H1 (cell line): ENCODE results near the gene STK11.

Source experiments
- EP300 ChIP-seq, 2 experiments: IDR thresholded peaks; 1 replicate in 1 of 2; 2 replicates in 1 of 2; pipeline ENCODE4 v1.6.1; 2011 to 2012; ENCODE audit warnings: low read depth in 2 of 2, low read length in 2 of 2, mild to moderate bottlenecking in 2 of 2, borderline replicate concordance in 1 of 2, inconsistent platforms in 1 of 2, moderate library complexity in 1 of 2
- HDAC6 ChIP-seq: IDR thresholded peaks from one replicate; pipeline ENCODE4 v1.7.1; 2012; ENCODE audit warnings: low read depth, mild to moderate bottlenecking, inconsistent platforms, low read length, moderate library complexity
- POLR2A ChIP-seq, 2 experiments: IDR thresholded peaks; 1 replicate in 1 of 2; 2 replicates in 1 of 2; pipeline ENCODE4 v1.6.1; 2011; ENCODE audit warnings: low read depth in 2 of 2, low read length in 2 of 2, mild to moderate bottlenecking in 2 of 2; ENCODE audit errors: control extremely low read depth in 1 of 2
- RAD21 ChIP-seq, 2 experiments: IDR thresholded peaks in 1 of 2; conservative IDR thresholded peaks in 1 of 2; 2 replicates each; pipeline ENCODE4 v1.6.1; 2011; ENCODE audit warnings: low read depth in 2 of 2, low read length in 2 of 2, improper control_type of control experiment in 1 of 2, inconsistent platforms in 1 of 2, mild to moderate bottlenecking in 1 of 2, moderate library complexity in 1 of 2
- SP2 ChIP-seq: IDR thresholded peaks from 2 replicates; pipeline ENCODE4 v1.6.1; 2012; ENCODE audit warnings: mild to moderate bottlenecking, low read length, inconsistent platforms
- TF ChIP-seq, protein P1 (sequence below): IDR thresholded peaks from 2 replicates; pipeline ENCODE4 v1.6.1; 2012; ENCODE audit warnings: inconsistent platforms
- TF ChIP-seq, protein P2 (sequence below): IDR thresholded peaks from 2 replicates; pipeline ENCODE4 v1.6.1; 2011; ENCODE audit warnings: low read depth, mild to moderate bottlenecking, low read length; ENCODE audit not compliant: insufficient read depth

DNA sequence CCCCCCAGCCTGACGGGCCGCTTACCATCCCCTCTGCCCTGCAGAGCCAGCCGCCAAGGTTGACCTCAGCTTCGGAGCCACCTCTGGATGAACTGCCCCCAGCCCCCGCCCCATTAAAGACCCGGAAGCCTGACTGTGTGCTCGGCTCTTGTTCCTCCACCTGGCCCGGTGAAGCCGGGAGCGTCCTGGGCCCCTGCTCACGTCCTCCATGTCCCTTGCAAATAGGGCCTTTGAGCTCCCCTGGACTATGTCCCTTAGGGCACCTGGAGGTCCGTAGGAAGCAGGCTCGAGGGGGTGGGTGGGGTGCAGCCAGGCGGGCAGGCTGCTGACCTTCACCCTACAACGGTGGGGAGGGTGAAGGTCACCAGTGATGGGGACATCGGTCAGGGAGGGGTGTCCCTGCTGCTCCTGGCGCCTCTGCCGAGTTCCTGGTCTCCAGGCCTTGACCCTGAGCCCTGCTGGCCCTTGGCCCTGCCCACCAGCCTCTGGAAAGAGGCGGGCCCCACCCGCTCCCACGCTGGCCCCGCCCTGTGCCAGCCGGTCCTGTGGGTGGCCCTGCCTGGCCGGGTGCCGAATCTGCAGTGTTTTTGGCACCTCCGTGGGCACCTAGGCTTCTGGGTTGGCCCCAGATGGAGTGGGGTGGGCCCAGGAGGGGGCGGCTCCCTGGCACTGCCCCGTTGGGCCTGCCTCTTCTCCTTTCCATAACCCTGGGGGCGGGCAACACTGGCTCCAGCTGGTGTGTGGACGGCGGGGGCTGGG is 39.3 kb downstream of the STK11 start:
- TF ChIP-seq, protein P1, sequence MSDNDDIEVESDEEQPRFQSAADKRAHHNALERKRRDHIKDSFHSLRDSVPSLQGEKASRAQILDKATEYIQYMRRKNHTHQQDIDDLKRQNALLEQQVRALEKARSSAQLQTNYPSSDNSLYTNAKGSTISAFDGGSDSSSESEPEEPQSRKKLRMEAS, result no peak
- TF ChIP-seq POLR2A (IDR thresholded peaks at IDR 0.05; ENCODE audit: control extremely low read depth in 1 of 2, low read depth in 2 of 2, low read length in 2 of 2) (no peak), SP2 (no peak), HDAC6 (no peak), RAD21 (IDR thresholded peaks at IDR 0.05 in 1 of 2, conservative IDR thresholded peaks at IDR 0.05 in 1 of 2; ENCODE audit: low read depth in 2 of 2, low read length in 2 of 2) (no peak), EP300 (IDR thresholded peaks at IDR 0.05; ENCODE audit: borderline replicate concordance in 1 of 2, low read depth in 2 of 2, low read length in 2 of 2) (no peak)
- TF ChIP-seq, protein P2, sequence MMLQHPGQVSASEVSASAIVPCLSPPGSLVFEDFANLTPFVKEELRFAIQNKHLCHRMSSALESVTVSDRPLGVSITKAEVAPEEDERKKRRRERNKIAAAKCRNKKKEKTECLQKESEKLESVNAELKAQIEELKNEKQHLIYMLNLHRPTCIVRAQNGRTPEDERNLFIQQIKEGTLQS, result no peak
